Measurements from ENCODE around the gene ZER1.
"Not testable (repeated sequence)": the region's sequence is repeated elsewhere in the genome, so short reads cannot be mapped to it uniquely, and the experiment has no call there.

Gene ZER1

DNA sequence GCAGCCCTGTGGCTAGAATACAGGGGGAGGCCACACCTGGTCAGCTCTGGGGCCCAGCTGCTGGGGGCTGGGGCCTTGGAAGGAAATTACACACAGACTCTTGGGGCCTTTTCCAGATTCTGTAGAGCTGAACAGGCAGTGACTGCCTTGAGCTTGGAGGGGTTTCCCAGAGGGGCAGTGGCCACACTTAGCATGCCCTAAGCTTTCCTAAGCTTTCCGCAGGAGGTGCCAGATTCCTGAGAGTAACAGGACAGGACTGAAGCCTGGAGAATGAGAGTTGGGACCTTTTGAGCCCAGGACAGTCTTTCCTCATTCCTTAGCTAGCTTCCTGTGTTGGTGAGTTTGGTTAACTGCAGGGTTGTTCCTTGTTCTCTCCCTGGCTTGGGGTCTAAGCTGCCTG lies 16.7 kb upstream of the ZER1 start:
- DNase-seq (ENCODE audit: low spot score), result no peak

DNA sequence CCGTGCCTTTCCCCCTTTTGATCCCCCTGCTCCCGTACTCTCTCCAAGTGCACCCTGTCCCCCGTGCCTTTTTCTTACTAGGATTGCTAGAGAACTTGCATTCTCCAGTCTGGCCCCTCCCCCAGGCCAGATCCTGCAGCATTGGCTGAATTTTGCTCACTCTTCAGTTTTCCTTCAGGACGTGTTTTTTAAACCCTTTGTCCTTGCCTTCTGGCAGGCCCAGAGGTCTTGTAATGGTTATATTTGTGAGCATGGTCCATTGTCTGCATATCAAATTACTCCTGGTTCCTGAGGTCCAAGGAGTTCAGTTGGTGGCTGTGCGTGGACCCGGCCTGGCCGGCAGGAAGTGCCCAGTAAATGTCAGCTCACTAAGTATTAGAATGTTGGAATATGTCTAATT lies 15.9 kb upstream of the ZER1 start:
- DNase-seq (ENCODE audit: low spot score), result no peak

DNA sequence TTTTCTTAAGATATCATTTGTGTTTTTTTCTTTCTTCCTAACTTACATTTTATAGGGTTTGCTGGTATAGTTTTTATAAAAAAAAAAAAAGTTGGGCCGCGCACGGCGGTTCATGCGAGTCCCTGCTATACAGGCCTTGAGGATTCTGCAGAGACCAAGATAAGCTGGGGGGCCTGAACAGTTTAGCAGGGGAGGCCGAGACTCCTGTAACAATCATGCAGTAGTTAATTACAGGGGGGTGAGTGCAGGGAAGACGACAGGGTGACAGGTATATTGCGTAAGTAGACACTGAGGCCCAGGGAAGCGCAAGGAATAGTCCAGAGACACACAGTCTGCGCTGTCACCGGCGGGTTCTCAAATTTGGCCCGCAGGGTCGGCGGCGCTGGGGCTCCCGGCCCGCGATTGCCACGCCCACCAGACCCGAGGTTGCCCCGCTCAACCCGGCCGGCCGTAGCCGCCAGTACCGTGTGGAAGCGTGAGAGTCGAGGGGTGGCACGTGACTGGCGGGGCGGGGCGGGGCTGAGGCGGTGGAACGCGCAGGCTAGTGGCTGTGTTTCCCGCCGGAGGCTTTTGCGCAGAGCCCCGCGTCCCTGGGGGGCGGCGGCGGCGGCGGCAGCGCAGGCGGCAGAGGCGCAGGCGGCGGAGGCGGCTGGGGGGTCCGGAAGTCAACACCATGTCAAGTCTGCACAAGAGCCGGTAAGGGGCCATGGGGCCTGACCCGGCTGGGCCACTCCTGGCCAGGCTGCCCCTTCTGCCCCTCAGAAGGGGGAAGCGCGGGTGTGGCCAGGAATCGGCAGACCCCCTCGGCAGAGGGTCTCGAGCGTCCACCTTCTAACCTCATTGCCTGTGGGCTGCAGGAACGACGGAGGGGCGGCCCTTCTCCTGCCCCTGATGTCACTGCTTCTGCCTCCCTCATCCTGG lies 15.2 kb upstream of the ZER1 start, which contains the start of gene TBC1D13:
Gene TBC1D13, plus strand, starts transcription at position 573 of the 921 bp plus-strand sequence. Its CDS starts 101 bp downstream, at position 674.
- peak; percentile 89 for DNase-seq (ENCODE audit: low spot score)

DNA sequence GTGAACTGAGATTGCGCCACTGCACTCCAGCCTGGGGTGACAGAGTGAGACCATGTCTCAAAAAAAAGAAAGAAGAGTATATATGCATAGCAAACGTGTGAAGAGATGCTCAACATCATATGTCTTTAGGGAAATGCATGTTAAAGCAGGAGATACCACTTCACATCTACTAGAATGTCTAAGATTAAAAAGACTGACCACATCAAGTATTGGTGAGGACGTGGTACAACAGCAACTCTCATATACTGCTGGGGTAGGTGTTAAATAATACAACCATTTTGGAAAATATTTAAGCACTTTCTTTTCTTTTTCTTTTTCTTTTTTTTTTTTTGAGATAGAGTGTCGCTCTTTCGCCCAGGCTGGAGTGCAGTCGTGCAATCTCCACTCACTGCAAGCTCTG lies 13.7 kb upstream of the ZER1 start:
- no peak for DNase-seq (ENCODE audit: low spot score)

DNA sequence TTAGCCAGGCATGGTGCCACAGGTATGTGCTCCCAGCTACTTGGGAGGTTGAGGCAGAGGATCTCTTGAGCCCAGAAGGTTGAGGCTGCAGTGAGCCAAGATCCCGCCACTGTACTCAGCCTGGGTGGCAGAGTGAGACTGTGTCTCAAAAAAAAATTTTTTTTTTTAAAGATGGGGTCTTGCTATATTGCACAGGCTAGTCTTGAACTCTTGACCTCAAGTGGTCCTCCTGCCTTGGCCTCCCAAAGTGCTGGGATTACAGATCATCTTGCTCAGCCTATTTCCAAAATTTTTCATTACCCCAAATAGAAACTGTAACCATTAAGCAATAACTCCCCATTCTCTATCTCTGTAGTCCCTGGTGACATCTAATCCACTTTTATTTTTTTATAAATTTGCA lies 10.9 kb upstream of the ZER1 start:
- DNase-seq (ENCODE audit: low spot score), result no peak

DNA sequence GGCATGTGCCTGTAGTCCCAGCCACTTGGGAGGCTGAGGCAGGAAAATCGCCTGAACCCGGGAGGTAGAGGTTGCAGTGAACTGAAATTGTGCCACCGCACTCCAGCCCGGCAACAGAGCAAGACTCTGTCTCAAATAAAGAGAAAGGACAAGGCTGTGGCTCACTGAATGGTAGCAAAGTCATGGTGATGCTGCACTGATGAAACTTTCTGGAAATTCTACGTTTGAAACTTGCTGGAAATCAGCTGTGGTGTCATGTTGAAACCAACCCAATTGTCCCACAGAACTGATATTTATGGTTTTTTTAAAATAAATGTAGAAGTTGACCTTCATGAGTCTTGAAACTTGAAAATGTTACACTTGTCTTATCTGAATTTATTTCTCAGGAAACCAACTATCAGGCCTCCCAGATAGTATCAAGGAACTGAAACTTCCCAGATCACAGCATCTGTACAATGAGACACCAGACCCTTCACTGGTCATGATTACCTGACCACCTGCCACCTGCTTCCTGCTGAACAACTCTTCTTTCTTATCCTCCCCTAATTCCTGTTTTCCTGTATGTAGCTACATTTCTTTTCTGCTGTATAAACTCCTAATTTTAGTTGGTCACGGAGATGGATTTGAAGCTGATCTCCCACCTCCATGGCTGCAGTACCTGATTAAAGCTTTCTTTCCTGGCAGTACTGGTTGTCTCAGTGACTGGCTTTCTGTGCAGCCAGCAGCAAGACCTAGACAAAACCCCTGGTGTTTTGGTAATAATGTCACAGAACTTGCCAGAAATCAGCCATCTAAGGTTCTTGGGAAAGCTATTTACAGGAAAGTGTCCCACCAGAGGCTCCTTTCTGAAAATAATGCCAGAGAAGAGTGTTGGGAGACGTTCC lies 9.7 kb upstream of the ZER1 start:
- DNase-seq (ENCODE audit: low spot score), result no peak

DNA sequence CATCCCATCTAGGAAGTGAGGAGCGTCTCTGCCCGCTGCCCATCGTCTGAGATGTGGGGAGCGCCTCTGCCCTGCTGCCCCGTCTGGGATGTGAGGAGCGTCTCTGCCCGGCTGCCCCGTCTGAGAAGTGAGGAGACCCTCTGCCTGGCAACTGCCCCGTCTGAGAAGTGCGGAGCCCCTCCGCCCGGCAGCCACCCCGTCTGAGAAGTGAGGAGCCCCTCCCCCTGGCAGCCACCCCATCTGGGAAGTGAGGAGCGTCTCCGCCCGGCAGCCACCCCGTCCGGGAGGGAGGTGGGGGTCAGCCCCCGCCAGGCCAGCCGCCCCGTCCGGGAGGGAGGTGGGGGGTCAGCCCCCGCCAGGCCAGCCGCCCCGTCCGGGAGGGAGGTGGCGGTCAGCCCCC lies 8.4 kb upstream of the ZER1 start:
- not testable (repeated sequence) for DNase-seq (ENCODE audit: low spot score)

DNA sequence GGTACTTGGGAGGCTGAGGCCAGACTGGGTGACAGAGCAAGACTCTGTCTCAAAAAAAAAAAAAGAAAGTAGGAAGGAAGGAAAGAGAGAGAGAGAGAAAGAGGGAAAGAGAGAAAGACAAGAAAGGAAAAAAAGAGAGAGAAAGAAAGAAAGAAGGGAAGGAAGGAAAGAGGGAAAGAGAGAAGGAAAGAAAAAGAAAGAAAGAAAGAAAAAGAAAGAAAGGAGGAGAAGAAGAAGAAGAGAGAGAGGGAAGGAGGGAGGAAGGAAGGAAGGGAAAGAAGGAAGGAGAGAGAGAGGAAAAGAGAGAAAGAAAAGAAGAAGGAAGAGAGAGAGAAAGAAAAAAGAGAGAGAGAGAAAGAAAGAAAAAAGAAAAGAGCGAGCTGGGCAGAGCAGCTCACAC lies 3.1 kb upstream of the ZER1 start:
- no peak for DNase-seq (ENCODE audit: low spot score)

DNA sequence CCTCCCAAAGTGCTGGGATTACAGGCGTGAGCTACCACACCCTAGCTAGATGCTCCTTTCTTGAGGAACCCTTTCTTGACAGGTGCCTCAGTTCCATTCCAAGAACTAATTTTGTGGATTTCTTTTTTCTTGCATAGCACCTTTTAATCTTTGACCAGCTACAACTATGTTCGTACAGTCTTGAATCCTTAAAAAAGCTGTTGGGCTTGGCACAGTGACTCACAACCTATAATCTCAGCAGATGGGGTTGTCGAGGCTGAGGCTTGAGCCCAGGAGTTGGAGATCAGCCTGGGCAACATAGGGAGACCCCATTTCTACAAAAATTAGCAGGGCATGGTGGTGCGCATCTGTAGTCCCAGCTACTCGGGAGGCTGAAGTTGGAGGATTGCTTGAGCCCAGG lies 1.3 kb upstream of the ZER1 start:
- DNase-seq (ENCODE audit: low spot score), result no peak

DNA sequence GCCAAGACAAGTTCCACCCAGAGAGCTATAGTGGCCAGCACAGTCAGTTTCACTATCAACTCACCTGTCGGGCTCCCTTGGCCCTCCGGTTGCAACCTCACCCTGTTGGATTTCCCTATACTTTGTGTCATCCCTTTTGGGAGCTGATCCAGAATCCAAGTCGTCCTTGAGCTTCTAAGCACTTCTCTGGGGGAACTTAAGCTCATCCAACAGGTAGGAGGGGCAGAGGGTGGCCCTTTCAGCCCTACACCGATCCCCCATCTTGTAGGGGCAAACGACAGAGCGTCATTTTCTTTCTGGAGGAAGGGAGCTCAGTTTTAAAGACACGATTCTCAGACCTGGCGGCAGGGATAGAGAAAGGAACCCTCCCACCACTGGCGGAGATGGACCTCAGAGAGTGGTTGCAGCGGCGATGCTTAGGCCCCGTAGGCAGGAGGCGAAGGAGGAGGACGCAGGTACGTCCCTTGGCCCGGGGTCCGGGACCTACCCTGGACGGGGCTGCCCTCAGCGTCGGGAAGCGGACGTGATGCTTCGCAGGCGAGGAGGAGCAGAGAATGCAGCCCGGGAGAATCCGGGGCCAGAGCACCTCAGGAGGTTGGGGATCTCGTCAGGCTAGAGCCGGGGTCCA lies 519 bp downstream of the ZER1 start:
- no peak for DNase-seq (ENCODE audit: low spot score)

DNA sequence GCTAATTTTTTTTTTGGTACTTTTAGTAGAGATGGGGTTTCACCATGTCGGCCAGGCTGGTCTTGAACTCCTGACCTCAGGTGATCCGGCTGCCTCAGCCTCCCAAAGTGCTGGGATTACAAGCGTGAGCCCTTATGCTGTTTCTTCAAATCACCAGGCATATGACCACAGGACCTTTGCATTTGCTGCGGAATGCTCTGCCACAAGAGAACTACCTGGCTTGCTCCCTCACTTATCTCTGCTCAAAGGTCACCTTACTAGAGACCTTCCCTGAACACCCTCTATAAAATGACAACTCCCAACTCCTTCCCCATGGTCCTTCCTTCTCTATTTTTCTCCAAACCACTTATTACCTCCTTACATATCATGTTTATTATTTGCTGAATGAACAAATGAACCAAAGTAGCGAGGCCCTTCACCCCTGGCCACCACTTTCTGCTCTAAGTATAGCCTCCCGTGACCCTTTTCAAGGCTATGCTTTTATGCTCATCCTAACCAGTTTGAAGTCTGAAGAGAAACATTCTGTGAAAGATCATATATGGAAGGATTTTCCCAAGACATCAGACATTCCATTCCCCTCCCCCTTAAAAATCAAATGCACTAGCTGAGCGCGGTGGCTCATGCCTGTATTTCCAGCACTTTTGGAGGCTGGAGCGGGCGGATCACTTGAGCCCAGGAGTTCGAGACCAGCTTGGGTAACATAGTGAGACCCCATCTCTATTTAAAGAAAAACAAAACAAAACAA lies 1.3 kb downstream of the ZER1 start:
- DNase-seq (ENCODE audit: low spot score), result no peak

DNA sequence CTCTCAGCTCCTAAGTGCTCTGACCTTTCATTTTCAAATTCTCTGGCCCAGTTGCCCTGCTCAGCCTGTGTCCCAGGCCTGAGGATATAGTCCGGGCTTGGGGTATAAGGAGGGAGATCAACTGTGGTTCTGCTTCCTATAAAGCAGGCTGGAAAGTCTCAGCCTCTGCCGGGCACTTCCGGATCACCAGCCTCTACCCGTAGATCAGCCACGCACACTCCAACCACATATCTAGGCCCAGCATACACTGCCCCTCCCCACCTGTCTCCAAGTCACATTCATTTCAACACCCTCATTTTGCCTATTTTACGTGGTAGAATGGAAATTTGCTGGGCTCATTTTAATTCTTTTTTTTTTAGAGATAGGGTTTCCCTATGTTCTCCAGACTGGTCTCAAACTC lies 3.1 kb downstream of the ZER1 start:
- no peak for DNase-seq (ENCODE audit: low spot score)

DNA sequence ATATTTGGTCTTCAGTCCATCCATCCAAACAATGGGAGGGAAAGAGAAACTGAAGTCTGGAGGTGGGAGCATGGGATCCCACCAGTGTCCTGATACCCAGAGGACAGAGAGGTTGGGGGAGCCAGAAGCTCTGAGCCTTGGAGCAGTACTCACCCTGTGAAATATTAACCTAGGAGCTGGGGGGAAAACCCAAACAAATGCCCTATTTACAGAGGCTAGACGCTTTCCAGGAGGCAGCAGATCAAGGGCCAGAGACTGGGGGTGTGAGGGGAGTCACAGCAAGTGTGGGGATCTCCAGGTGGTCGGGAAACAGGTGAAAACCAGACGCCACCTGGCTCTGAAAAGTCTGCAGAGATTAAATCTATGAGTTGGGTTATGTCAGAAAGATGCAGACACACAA lies 6.2 kb downstream of the ZER1 start:
- DNase-seq (ENCODE audit: low spot score), result no peak

DNA sequence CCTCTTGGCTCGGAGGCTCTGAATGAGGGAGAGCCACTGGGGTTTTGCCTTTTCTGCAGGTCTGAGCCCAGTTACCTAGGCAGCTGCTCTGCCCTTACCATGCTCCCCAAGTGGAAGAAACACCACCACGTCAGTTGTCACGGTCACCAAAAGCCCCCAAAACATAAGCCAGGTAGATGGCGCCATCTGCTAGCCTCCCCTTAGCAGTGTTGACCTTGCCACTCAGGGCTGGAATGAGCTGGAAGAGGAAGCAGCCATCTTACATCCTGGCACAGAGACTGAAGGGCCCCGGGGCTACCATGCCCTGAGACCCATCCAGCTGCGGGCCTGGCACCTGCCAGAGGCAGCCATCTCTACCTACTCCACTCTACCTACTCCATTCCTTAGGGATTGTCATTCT lies 7.4 kb downstream of the ZER1 start:
- no peak for DNase-seq (ENCODE audit: low spot score)

DNA sequence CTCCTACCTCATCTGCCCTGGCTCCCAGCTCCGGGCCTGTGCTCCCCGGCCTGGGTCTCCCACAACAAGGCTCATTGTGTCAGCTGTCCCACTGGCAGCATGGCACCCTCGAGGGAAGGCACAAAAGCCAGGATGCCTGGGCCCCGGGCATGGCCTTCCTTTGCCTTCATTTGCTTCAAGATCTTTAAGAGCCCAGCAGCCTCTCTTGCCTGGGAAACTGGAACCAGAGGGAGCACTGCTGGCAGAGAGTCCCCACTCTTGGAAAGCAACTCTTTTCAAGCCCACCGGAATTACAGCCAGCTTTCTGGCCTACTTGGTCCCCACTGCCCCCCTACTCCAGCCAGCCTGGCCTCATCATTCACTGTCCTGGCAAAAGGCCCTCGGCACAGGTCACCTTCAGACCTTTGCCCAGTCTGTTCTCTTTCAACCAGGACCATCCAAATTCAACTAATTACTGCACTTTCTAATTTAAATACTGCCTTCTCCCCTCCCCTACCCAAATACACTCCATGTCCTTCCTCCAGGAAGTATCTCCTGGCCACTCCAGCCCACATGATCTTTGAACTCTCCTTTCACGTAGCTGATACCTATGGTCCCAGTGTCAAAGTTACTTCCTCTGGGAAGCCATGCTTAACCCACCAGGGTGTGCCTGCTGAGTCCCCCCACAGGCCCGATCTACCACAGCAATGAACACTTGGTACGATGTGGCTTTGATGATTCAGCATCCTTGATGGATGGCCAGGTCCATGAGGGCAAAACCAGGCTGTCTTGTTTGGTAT lies 8.9 kb downstream of the ZER1 start:
- no peak for DNase-seq (ENCODE audit: low spot score)

DNA sequence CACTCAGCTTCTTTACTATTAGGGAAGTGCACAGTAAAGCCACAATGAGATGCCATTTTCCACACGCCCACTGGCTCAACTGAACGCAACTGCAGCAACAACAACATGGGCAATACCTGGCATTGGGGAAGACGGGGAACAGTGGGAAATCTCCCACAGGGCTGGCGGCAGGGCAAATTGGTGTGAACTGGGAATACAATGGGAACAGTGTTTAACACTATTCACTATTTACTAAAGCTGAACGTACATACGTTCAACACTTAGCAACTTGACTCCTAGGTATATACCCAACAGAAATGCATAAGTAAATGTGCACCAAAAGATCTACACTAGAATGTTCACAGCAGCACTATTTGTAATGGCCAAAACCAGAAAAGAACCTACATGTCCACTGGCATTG lies 14.1 kb downstream of the ZER1 start:
- no peak for DNase-seq (ENCODE audit: low spot score)

DNA sequence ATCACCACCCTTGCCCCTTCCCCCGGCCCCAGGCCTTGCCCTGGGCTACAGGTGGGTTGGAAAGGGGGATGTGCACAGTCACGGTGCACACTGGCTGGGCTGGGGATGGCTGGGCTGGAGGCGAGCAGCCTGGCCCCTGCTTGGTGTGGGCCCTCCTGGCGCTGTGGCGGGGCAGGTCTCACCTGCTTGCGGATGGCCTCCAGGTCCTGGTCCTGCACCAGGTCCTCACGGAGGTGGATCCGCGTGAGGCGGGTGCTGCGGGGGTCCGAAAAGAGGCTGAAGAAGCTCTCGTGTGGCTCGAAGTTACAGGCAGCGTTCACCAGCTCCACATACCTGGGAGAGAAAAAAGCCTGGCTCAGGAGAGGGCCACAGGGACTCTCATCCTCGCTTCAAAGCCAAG lies 18.1 kb downstream of the ZER1 start:
- no peak for DNase-seq (ENCODE audit: low spot score)

DNA sequence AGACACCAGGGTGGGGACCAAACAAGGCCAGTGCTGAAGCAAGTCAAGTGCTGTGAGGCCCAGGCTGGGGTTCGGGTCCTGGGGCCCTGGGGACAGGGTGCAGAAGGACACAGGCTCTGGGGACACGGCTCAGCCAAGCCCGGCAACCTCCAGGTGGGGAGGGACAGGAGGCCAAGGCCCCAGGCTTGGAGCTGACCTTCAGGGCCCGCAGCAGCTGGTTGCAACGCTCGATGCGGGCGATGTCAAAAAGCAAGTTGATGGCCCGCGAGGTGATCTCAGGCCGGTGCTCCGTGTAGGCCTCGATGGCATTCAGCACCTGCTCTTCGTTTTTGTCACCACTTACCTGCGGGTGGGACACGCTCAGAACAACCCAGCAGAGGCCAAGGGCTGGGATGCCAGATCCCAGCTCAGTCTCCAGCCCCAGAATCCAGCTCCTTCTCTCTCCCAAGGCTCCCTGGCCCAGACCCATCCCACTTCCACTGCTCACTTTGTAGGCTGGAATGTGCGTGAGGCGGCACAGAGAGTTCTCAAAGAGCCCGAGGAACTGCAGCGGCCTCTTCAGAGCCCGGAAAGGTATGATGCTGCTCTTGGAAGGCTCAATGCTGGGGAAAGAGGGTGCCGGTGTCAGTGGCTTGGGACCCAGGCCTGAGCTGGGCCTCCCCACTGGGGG lies 20.7 kb downstream of the ZER1 start:
- no peak for DNase-seq (ENCODE audit: low spot score)

DNA sequence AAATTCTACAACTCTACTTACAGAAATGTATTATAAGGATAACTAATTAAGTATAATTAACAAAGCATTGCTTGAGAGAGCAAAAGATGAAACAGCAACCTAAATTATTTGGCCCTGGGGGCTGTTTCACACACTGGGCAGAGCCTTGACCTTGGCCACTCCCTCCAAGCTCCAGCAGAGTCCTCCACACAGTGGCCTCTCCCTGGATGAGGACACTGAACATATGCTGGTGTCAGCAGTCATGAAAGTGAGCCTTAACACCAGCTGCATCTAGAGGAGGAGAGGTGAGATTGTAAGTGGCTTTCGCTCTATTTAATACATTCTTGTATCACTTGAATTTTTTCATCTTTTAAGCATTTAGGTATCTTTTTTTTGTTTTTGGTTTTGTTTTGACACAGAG lies 24.5 kb downstream of the ZER1 start:
- no peak for DNase-seq (ENCODE audit: low spot score)

DNA sequence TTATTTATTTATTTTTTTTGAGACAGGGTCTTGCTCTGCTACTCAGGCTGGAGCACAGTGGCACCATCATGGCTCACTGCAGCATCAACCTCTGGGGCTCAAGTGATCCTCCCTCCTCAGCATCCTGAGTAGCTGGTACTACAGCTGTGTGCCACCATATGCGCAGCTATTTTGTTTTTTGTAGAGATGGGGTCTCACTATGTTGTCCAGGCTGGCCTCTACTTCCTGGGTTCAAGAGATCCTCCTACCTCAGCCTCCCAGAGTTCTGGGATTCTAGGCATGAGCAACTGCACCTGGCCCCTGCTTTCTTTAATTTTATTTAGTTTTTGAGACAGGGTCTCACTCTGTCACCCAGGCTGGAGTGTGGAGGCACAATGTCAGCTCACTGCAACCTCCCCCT lies 28.3 kb downstream of the ZER1 start:
- DNase-seq (ENCODE audit: low spot score), result no peak

All from SK-N-DZ (cell line).